Rectal smooth muscle tissue (tissue), 1 donor: ENCODE measurements around the gene BID.

Experiments used
- H3K27ac ChIP-seq: one replicate; pipeline ENCODE4 v1.7.0; 2013; ENCODE audit warnings: low read depth, low read length, inconsistent platforms
- H3K27me3 ChIP-seq: one replicate; pipeline ENCODE4 v1.7.0; 2013; ENCODE audit warnings: low read length; ENCODE audit not compliant: control insufficient read depth, insufficient read depth
- H3K36me3 ChIP-seq: one replicate; pipeline ENCODE4 v1.7.0; 2013; ENCODE audit warnings: low read length; ENCODE audit not compliant: control insufficient read depth, insufficient read depth
- H3K4me1 ChIP-seq: one replicate; pipeline ENCODE4 v1.7.0; 2013; ENCODE audit warnings: low read length; ENCODE audit not compliant: control insufficient read depth, insufficient read depth
- H3K4me3 ChIP-seq: one replicate; pipeline ENCODE4 v1.7.0; 2013; ENCODE audit warnings: low read length
- H3K9ac ChIP-seq: one replicate; pipeline ENCODE4 v1.7.0; 2013; ENCODE audit warnings: low read length

Gene BID

DNA sequence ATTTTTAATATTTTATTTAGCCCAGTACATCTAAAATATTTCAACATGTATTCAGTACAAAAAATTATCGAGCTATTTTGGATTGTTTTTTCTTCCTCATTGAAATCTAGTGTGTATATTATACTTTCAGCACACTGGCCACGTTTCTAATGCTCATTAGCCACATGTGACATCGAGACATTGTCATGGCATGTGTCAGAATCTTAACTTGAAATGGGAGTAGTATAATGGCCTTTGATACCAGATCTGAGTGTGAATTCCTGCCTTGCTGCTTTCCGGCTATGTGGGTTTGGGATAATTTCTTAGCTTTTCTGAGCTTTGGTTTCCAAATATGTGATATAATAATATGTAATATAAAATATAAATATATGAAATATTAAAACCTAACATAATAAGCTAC is 81.4 kb downstream of the BID start:
- Histone ChIP-seq H3K4me1 (no peaks in the 10 kb centered on the region), H3K27ac (no peak overlapping the region), H3K36me3 (peaks cover 2% of the 10 kb centered on the region), H3K9ac (no peak overlapping the region), H3K4me3 (no peak overlapping the region), H3K27me3 (no peaks in the 10 kb centered on the region)

DNA sequence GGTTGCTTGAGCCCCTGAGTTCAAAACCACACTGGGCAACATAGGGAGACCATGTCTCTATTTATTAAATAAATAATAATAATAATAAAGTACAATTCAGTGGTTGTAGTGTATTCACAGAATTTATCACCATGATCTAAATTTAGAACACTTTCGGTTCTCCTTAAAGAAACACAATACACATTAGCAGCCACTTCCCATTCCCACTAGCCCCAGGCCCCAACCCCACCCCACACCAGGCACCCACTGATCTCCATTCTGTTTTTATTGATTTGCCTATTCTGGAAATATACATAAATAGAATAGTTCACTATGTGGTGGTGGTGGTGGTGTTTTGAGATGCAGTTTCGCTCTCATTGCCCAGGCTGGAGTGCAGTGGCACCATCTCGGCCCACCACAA is 90.0 kb downstream of the BID start:
- H3K4me3 ChIP-seq: no peak overlapping the region
- H3K4me1 ChIP-seq: no peaks in the 10 kb centered on the region
- no peaks in the 10 kb centered on the region for H3K36me3 ChIP-seq
- no peak overlapping the region for H3K9ac ChIP-seq
- H3K27ac ChIP-seq: no peak overlapping the region
- H3K27me3 ChIP-seq: no peaks in the 10 kb centered on the region
